Inflammatory macrophage treated with lipopolysaccharide for 1 hour (primary cell): ENCODE data around the gene CCDC167.

Experiments used
- DNase-seq, 2 donors: peaks; one replicate each; pipeline ENCODE4 v3.0.0-alpha.2; 2020 to 2022

Gene CCDC167

GRCh38 chr6:37487591-37488380 is 11.9 kb downstream of the CCDC167 start:
- DNase-seq = no peak

- DNase-seq = no peak
Measured at GRCh38 chr6:37486121-37486839, 13.4 kb downstream of the CCDC167 start.

- DNase-seq = no peak
Measured at GRCh38 chr6:37485291-37485702, 14.4 kb downstream of the CCDC167 start.

GRCh38 chr6:37484786-37485170 is 14.9 kb downstream of the CCDC167 start:
- no peak for DNase-seq

GRCh38 chr6:37483917-37484785 is 15.5 kb downstream of the CCDC167 start:
- peak; percentile 10 to 48 for DNase-seq

- DNase-seq = no peak
Measured at GRCh38 chr6:37483252-37483901, 16.3 kb downstream of the CCDC167 start.

- DNase-seq = no peak
Measured at GRCh38 chr6:37482606-37483251, 17.0 kb downstream of the CCDC167 start.

GRCh38 chr6:37481711-37482605 is 17.7 kb downstream of the CCDC167 start:
- no peak for DNase-seq

- no peak for DNase-seq
Measured at GRCh38 chr6:37480951-37481534, 18.6 kb downstream of the CCDC167 start.

GRCh38 chr6:37480118-37480736 is 19.5 kb downstream of the CCDC167 start:
- DNase-seq = no peak

- no peak for DNase-seq
Measured at GRCh38 chr6:37479266-37479854, 20.3 kb downstream of the CCDC167 start.

- DNase-seq = no peak
Measured at GRCh38 chr6:37478827-37479226, 20.9 kb downstream of the CCDC167 start.

- no peak for DNase-seq
Measured at GRCh38 chr6:37477656-37478435, 21.8 kb downstream of the CCDC167 start.

GRCh38 chr6:37477191-37477590 is 22.5 kb downstream of the CCDC167 start:
- DNase-seq = no peak

GRCh38 chr6:37474316-37474715 is 25.4 kb downstream of the CCDC167 start:
- no peak for DNase-seq

- no peak for DNase-seq
Measured at GRCh38 chr6:37473364-37474095, 26.2 kb downstream of the CCDC167 start.

- no peak for DNase-seq
Measured at GRCh38 chr6:37467718-37468117, 32.0 kb downstream of the CCDC167 start.

- no peak for DNase-seq
Measured at GRCh38 chr6:37463110-37463509, 36.6 kb downstream of the CCDC167 start.
